Astrocyte (in vitro differentiated cells and primary cell): Measurements from ENCODE around the gene USP36. TPM values are rescaled to one million over a fixed set of nuclear protein-coding genes. Genes with fewer than 3 reads are reported as not detected.
A peak's percentile ranks its signal among the peaks of the same experiment; 100 is the strongest.

Source experiments
- DNase-seq: peaks from one replicate; pipeline ENCODE4 v3.0.0-alpha.2; 2010; ENCODE audit warnings: low read depth
- FAIRE-seq: peaks from 2 replicates; lab custom pipeline; 2011; peaks lifted over from hg19 to GRCh38; lab: Jason Lieb, UNC
- H2AFZ ChIP-seq: 2 replicates; pipeline ENCODE4 v1.6.0; 2012; ENCODE audit warnings: low read depth, low read length, inconsistent platforms
- H3K27ac ChIP-seq: 2 replicates; pipeline ENCODE4 v1.5.1; 2011; ENCODE audit warnings: low read depth, low read length, inconsistent platforms
- H3K27me3 ChIP-seq: 2 replicates; pipeline ENCODE4 v1.6.0; 2011; ENCODE audit warnings: low read length, inconsistent platforms; ENCODE audit not compliant: insufficient read depth
- H3K36me3 ChIP-seq: 2 replicates; pipeline ENCODE4 v1.5.1; 2011; ENCODE audit warnings: low read length, inconsistent platforms; ENCODE audit not compliant: insufficient read depth
- H3K4me1 ChIP-seq: 2 replicates; pipeline ENCODE4 v1.5.1; 2011; ENCODE audit warnings: low read length, inconsistent platforms; ENCODE audit not compliant: insufficient read depth
- H3K4me2 ChIP-seq: 2 replicates; pipeline ENCODE4 v1.6.0; 2012; ENCODE audit warnings: low read length, inconsistent platforms
- H3K4me3 ChIP-seq: 2 replicates; pipeline ENCODE4 v1.5.1; 2011; ENCODE audit warnings: low read depth, mild to moderate bottlenecking, low read length, inconsistent platforms; ENCODE audit not compliant: insufficient read depth
- H3K79me2 ChIP-seq: 2 replicates; pipeline ENCODE4 v1.6.0; 2012; ENCODE audit warnings: mild to moderate bottlenecking, low read length, inconsistent platforms; ENCODE audit not compliant: insufficient read depth
- H3K9ac ChIP-seq: 2 replicates; pipeline ENCODE4 v1.6.0; 2012; ENCODE audit warnings: mild to moderate bottlenecking, low read length, inconsistent platforms
- H3K9me3 ChIP-seq: 2 replicates; pipeline ENCODE4 v1.5.1; 2012; ENCODE audit warnings: low read depth, mild to moderate bottlenecking, low read length, inconsistent platforms; ENCODE audit not compliant: insufficient read depth
- H4K20me1 ChIP-seq: 2 replicates; pipeline ENCODE4 v1.6.0; 2012; ENCODE audit warnings: low read length, inconsistent platforms; ENCODE audit not compliant: insufficient read depth
- H3K27ac Mint-ChIP-seq: one replicate; pipeline ENCODE4 v1.8.0; 2021; ENCODE audit warnings: mild to moderate bottlenecking, mixed read lengths; ENCODE audit not compliant: unreplicated experiment
- H3K27me3 Mint-ChIP-seq: one replicate; pipeline ENCODE4 v1.8.0; 2021; ENCODE audit warnings: low read depth, mixed read lengths; ENCODE audit not compliant: unreplicated experiment
- H3K36me3 Mint-ChIP-seq: one replicate; pipeline ENCODE4 v1.8.0; 2021; ENCODE audit warnings: low read depth, mixed read lengths; ENCODE audit not compliant: unreplicated experiment
- H3K4me1 Mint-ChIP-seq: one replicate; pipeline ENCODE4 v1.8.0; 2021; ENCODE audit warnings: low read depth, mixed read lengths; ENCODE audit not compliant: unreplicated experiment
- H3K4me3 Mint-ChIP-seq: one replicate; pipeline ENCODE4 v1.8.0; 2021; ENCODE audit warnings: mild to moderate bottlenecking, moderate library complexity, mixed read lengths; ENCODE audit not compliant: unreplicated experiment
- H3K9me3 Mint-ChIP-seq: one replicate; pipeline ENCODE4 v1.8.0; 2021; ENCODE audit warnings: mild to moderate bottlenecking, mixed read lengths; ENCODE audit not compliant: unreplicated experiment
- CTCF ChIP-seq: IDR thresholded peaks from 2 replicates; pipeline ENCODE4 v1.5.1; 2011; ENCODE audit warnings: low read depth, mild to moderate bottlenecking, inconsistent platforms, low read length, moderate library complexity; ENCODE audit not compliant: insufficient read depth
- EZH2 ChIP-seq: IDR thresholded peaks from 2 replicates; pipeline ENCODE4 v1.6.1; 2012; ENCODE audit warnings: mild to moderate bottlenecking, low read length, inconsistent platforms; ENCODE audit not compliant: insufficient read depth
- total RNA-seq: library from RNA; stranded (reverse); gene quantifications from 2 replicates; pipeline ENCODE4 v1.2.1, GENCODE V29; 2021

The USP36 gene
- total RNA-seq, 1 donor from 2014 or later: 51.0 TPM

DNA sequence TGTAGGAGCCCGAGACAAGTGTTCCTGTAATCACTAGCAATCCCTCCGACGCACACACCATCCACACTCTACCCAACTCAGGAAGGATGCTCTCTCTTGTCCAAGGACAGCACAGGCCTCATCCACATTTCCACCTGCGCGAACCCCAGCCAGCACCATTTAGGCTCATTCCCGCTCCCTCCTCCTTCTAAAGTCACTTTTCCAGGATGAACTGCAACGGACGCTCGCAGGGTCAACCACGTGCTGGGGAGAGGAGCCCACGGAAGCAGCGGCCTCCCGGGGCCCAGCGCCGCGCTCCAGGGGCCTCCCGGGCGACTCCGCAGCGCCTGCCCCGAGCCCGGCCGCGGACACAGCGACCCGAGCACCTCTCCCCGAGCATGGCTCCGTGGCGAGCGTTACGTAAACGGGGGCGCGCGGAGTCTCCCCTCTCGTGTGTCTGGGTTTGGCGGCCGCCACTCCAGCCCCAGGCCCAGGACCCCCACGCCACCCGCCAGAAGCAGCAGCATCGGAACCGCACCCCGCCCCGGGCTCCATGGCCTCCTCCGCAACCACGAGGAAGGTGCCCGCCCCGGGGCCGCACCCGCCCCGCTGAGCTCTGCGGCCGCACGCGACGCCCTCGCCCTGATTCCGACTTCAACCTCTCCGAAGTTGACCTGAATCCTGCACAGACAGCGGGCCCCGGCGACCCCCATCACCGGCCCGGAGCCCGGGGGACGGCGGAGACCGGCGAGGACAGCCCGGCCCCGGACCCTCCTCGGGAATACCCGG is 668 bp downstream of the USP36 start:
- Mint-ChIP-seq H3K27ac (peak overlapping the region; percentile 27), H3K27me3 (no peaks in the 10 kb centered on the region), H3K36me3 (peaks cover 9% of the 10 kb centered on the region), H3K9me3 (no peaks in the 10 kb centered on the region), H3K4me1 (peaks cover 13% of the 10 kb centered on the region), H3K4me3 (peak overlapping the region; percentile 91)
- Histone ChIP-seq H3K4me3 (peak overlapping the region; percentile 88), H3K4me1 (peaks cover 29% of the 10 kb centered on the region), H3K9ac (peak overlapping the region; percentile 93), H4K20me1 (peaks cover 46% of the 10 kb centered on the region), H3K27me3 (no peaks in the 10 kb centered on the region), H3K27ac (peak overlapping the region; percentile 89), H3K36me3 (peaks cover 29% of the 10 kb centered on the region), H3K79me2 (peaks cover 56% of the 10 kb centered on the region), H2AFZ (peak overlapping the region; percentile 22), H3K9me3 (no peaks in the 10 kb centered on the region), H3K4me2 (peak overlapping the region; percentile 93)
- TF ChIP-seq CTCF (no peak), EZH2 (no peak)
- FAIRE-seq (no peak), DNase-seq (peak; percentile 55)

DNA sequence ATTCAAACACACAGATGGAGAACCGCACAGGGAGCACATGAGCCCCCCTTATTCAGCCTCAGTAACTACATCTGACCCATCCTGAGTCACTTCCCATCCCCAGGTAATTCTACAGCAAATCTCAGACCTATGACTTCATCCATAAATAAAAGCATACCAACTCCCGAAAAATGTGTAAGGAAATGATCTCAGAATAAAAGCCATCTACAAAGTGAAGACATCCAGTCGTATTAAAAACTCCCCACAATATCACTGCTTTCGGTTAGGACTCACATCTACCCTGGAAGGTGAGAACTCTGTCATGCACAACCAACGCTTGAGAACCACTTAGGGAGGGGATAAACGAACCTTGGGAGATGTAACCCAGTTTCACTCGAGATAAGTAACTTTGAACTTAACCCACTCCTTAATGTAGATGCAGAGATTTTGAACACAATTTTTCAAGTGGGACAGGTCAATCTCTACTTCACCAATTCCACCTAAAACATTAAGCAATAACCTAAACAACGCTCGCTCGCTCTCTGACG is 1.3 kb downstream of the USP36 start:
- Histone ChIP-seq H3K9me3 (no peaks in the 10 kb centered on the region), H3K9ac (peak overlapping the region; percentile 93), H3K79me2 (peaks cover 60% of the 10 kb centered on the region), H3K4me2 (peak overlapping the region; percentile 93), H3K4me1 (peaks cover 29% of the 10 kb centered on the region), H2AFZ (no peak overlapping the region), H3K4me3 (peak overlapping the region; percentile 88), H3K27me3 (no peaks in the 10 kb centered on the region), H3K27ac (peak overlapping the region; percentile 89), H4K20me1 (peaks cover 46% of the 10 kb centered on the region), H3K36me3 (peaks cover 32% of the 10 kb centered on the region)
- TF ChIP-seq CTCF (no peak), EZH2 (no peak)
- DNase-seq (peak; percentile 52), FAIRE-seq (no peak)
- Mint-ChIP-seq H3K4me1 (peaks cover 13% of the 10 kb centered on the region), H3K9me3 (no peaks in the 10 kb centered on the region), H3K36me3 (peaks cover 9% of the 10 kb centered on the region), H3K27ac (peak overlapping the region; percentile 27), H3K4me3 (peak overlapping the region; percentile 91), H3K27me3 (no peaks in the 10 kb centered on the region)

DNA sequence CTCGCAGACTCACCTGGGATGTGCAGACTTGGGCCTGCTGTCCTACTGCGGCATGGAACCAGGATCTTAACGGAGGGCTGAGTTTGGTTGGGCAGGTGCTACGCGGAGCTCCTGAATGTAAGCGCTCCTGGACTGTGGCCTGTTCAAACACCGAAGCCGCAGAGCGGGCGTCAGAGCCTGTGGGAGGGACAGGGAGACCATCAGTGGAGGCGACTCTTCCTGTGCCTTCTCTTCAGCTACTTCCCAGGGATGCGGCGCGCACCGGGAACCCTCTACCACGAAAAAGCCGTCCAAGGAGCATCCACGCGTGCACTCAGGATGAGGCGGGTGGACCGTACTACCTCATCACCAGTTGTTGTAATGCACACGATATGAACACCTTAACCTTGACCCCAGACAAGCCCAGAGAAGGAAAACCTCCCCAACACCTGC is 2.0 kb downstream of the USP36 start:
- H3K36me3 ChIP-seq: peaks cover 35% of the 10 kb centered on the region
- no peaks in the 10 kb centered on the region for H3K27me3 ChIP-seq
- no peak overlapping the region for H3K27ac Mint-ChIP-seq
- TF ChIP-seq CTCF: no peak
- TF ChIP-seq EZH2: no peak
- no peak overlapping the region for H2AFZ ChIP-seq
- peak overlapping the region; percentile 91 for H3K4me3 Mint-ChIP-seq
- no peaks in the 10 kb centered on the region for H3K27me3 Mint-ChIP-seq
- no peaks in the 10 kb centered on the region for H3K9me3 ChIP-seq
- H3K4me2 ChIP-seq: peak overlapping the region; percentile 93
- H4K20me1 ChIP-seq: peaks cover 46% of the 10 kb centered on the region
- peaks cover 65% of the 10 kb centered on the region for H3K79me2 ChIP-seq
- H3K36me3 Mint-ChIP-seq: peaks cover 11% of the 10 kb centered on the region
- peak overlapping the region; percentile 88 for H3K4me3 ChIP-seq
- no peak for FAIRE-seq
- H3K27ac ChIP-seq: peak overlapping the region; percentile 89
- DNase-seq: no peak
- H3K9ac ChIP-seq: peak overlapping the region; percentile 93
- peaks cover 13% of the 10 kb centered on the region for H3K4me1 Mint-ChIP-seq
- H3K4me1 ChIP-seq: peaks cover 29% of the 10 kb centered on the region
- H3K9me3 Mint-ChIP-seq: no peaks in the 10 kb centered on the region
